Astrocyte of the cerebellum (primary cell): ENCODE measurements around the gene KIF4A.

Source experiments
- DNase-seq: peaks from one replicate; pipeline ENCODE4 v3.0.0-alpha.2; 2011; ENCODE audit warnings: low read depth
- H3K4me3 ChIP-seq: 2 replicates; pipeline ENCODE4 v1.5.1; 2011; ENCODE audit warnings: mild to moderate bottlenecking, low read depth, low read length, moderate library complexity
- CTCF ChIP-seq: IDR thresholded peaks from 2 replicates; pipeline ENCODE4 v1.5.1; 2012; ENCODE audit warnings: low read length, low read depth, moderate library complexity, mild to moderate bottlenecking; ENCODE audit errors: missing control alignments
- in situ Hi-C: cut with HindIII; loops from 2 replicates; pipeline ENCODE4 v1.10.0; 2017; ENCODE audit warnings: low sequenced_read_pairs

Gene KIF4A

GRCh38 chrX:70444946-70445656 is 155.2 kb downstream of the KIF4A start:
- H3K4me3 ChIP-seq, result no peak overlapping the region
- DNase-seq, result no peak
- in situ Hi-C loops, result no loop called here
- no peak for TF ChIP-seq CTCF

- no peak for DNase-seq
- no peak overlapping the region for H3K4me3 ChIP-seq
- no peak for TF ChIP-seq CTCF
- in situ Hi-C loops, result no loop called here
These were observed 156.0 kb downstream of the KIF4A start for GRCh38 chrX:70445951-70446350.

- TF ChIP-seq CTCF, result no peak
- in situ Hi-C loops, result no loop called here
- no peak for DNase-seq
- H3K4me3 ChIP-seq, result no peak overlapping the region
These were observed 156.8 kb downstream of the KIF4A start for GRCh38 chrX:70446380-70447350.

GRCh38 chrX:70449457-70449966 is 159.6 kb downstream of the KIF4A start:
- in situ Hi-C loops, result no loop called here
- TF ChIP-seq CTCF, result no peak
- DNase-seq, result no peak
- no peak overlapping the region for H3K4me3 ChIP-seq

- DNase-seq, result no peak
- TF ChIP-seq CTCF, result peak; percentile 70
- H3K4me3 ChIP-seq, result peak overlapping the region; percentile 47
- in situ Hi-C loops, result no loop called here
These were observed 162.3 kb downstream of the KIF4A start for GRCh38 chrX:70452143-70452733.

GRCh38 chrX:70453024-70453618 is 163.2 kb downstream of the KIF4A start:
- in situ Hi-C loops, result no loop called here
- no peak for DNase-seq
- H3K4me3 ChIP-seq, result peak overlapping the region; percentile 47
- no peak for TF ChIP-seq CTCF
